GM18873 (cell line): ENCODE measurements around the gene ZIC3.

Experiments
- ATAC-seq: cut with Tn5 transposase; IDR thresholded peaks from one replicate; pipeline ENCODE4 v1.9.1; 2021; ENCODE audit warnings: mild to moderate bottlenecking, moderate library complexity, moderate number of reproducible peaks; ENCODE audit not compliant: unreplicated experiment, low FRiP score

Gene ZIC3

GRCh38 chrX:137573324-137574101 lies 7.6 kb downstream of the ZIC3 start:
- no peak for ATAC-seq

GRCh38 chrX:137574102-137574783 lies 8.3 kb downstream of the ZIC3 start:
- no peak for ATAC-seq

GRCh38 chrX:137574784-137575293 lies 8.9 kb downstream of the ZIC3 start:
- no peak for ATAC-seq

- no peak for ATAC-seq
Observed at GRCh38 chrX:137575596-137576255, 9.8 kb downstream of the ZIC3 start.

GRCh38 chrX:137587151-137587550 lies 21.2 kb downstream of the ZIC3 start:
- ATAC-seq = no peak

GRCh38 chrX:137600769-137601168 lies 34.8 kb downstream of the ZIC3 start:
- no peak for ATAC-seq
